Stimulated activated CD4-positive, alpha-beta T cell treated with anti-CD3 and anti-CD28 coated beads, Interleukin-2, amount 100 ng/mL, for 48 hours (primary cell): ENCODE data around the gene KIAA0513.
"Not testable (repeated sequence)": the region's sequence is repeated elsewhere in the genome, so short reads cannot be mapped to it uniquely, and the experiment has no call there.

Source experiments
- DNase-seq, 2 donors: peaks; one replicate each; pipeline ENCODE4 v3.0.0-alpha.2; 2020

Gene KIAA0513

DNA sequence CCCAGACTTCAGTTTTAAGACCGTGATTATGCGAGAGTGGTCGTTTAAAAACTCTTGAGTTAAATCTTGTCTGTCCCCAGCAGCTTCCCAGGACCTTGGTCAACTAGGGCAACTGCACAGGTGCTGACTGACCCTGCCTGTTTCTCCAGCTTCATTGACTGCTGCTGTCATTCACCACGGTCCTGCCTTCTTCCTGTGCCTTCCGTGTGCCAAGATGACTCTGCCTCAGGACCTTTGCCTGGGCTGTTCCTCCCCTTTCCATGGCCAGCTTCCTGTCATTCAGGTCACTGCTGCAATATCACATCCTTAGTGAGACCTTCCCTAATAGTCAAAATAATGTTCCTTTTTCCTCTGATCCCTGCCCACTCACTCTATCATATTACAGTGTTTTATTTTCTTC is 3.9 kb downstream of the KIAA0513 start:
- DNase-seq: no peak

DNA sequence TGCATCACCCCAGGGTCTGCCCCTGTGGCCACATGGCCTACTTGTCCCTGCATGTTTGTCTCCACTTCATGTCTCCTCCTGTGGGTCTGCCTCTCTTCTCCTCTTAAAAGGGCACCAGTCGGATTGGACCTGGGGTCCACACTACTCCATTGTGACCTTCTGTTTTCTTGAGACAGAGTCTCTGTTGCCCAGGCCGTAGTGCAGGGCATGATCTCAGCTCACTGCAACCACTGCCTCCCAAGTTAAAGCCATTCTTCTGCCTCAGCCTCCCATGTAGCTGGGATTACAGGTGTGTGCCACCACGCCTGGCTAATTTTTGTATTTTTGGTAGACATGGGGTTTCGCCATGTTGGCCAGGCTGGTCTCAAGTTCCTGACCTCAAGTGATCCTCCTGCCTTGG is 4.6 kb downstream of the KIAA0513 start:
- not testable (repeated sequence) for DNase-seq

DNA sequence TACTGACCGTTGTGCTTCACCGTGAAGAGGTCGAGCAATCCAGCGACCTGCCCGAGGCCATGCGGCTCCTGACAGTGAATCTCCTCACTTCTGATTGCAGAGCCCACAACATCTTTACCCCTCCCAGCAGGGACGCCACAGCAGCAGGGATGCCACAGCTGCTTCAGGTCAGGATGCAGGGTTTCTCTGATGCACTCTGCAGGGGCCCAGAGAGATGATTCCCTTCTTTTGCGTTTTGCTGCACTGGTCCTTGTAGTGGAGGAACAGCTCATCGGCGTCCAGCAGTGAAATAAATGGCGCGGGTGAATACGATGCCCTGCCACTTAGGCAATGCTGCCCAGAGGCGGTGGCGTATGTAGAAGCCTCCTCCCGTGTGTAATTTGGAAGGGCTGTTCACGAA is 5.6 kb downstream of the KIAA0513 start:
- no peak for DNase-seq

DNA sequence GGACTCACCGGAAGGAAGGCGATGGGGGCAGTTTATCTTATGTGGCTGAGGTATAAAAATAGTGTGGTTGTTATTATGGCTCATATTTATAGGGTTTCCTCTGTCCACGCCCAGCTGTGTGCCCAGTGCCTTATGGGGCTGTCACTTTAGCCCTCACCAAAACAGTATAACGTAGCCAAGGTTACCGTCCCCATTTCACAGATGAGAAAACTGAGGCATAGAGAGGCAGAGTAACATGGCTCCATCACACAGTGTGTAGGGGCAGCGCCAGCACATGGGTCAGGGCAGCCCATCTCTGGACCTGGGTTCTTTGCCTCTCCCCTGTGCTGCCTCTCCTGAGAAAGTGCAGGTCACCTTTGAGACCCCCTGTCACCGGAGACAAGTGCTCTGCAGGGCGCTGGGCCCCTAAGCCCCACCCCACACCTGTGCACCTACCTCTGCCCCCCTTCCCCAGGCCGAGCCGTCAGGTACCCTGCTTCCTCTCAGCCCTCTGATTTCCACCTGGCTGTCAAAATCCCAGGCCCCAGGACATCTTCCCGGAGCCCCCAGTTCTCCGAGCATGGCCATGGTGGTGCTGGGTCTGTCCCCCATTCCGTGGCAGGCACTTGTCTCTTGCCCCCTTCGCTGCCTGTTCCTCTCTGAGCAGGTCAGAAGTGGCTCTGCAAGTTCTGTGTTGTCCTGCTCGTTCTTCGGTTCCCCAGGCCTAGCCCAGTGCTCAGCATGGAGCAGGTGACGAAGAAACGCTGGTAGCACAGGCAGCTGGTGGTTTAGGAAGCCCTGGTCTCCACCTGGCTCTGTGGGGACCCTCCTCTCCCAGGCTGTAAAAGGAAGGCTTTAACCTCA is 7.2 kb downstream of the KIAA0513 start:
- DNase-seq: no peak

DNA sequence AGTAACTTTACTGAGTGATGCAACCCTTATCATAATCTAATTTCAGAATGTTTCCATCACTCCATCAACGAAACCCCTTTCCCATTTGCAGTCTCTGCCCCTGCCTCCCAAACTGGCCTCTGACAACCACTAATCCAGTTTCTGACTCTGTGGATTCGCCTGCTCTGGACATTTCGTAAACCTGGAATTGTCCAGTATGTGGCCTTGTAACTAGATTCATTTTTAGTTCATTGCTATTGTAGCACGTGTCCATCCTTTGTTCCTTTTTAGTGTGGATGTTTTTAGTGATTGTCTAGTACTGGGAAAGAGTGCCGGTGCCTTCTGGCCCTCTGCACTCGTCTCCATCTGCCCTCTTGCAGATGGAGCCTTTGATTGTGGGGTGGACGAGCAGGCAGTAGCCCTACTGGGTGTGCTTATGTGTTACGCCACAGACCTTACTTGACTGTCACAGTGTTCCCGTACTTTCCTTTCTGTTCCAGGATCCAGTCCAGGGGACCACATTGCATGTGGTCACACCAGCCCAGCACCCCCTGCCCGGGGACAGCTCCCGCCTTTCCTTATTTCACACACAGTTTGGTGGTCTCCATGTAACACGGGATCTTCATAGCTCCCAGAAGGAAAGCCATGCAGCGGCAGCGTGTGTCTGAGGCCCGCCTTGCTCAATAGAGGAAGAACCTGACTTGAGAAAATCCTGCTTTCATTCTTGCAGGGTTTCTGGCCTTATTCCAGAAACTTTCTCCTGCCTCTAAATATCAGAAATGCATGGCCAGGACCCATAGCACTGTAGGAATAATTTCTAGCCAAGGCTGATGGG is 8.8 kb downstream of the KIAA0513 start:
- no peak for DNase-seq

DNA sequence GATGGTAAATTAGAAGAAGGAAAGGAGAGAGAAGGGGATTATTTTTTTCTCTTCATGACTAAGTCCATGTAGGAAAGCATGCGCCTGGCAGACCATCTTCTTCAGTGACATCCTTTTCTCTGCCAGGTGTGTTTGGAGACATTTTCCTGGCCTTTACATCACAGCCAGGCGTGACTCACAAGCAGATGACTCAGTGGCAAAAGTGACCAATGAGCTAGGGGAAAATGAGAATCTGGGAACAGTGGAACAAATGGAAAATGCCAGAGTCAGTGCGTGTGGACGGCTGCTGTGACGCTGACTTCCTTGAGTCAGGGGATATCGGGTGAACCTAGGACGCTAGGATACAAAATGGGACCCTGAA is 9.4 kb downstream of the KIAA0513 start:
- DNase-seq: no peak

DNA sequence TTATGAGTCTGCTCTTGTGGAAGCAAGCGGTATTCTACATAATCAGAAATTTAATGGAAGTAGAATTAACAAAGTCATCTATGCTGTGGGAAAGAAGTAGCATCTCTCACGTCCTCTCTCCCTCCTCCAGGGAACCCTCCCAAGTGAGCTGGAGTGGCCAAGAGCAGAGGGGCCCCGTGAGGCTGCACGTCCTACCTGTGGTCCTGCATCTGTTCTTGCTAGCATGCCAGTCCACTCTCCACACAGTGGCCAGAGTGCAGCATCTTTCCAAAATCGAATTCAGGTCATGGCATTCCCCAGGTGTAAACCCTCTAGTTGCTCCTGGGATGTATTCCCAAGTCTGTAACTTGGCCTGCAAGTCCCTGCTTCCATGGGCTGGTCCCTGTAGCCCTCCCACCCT is 10.1 kb downstream of the KIAA0513 start:
- DNase-seq: no peak

DNA sequence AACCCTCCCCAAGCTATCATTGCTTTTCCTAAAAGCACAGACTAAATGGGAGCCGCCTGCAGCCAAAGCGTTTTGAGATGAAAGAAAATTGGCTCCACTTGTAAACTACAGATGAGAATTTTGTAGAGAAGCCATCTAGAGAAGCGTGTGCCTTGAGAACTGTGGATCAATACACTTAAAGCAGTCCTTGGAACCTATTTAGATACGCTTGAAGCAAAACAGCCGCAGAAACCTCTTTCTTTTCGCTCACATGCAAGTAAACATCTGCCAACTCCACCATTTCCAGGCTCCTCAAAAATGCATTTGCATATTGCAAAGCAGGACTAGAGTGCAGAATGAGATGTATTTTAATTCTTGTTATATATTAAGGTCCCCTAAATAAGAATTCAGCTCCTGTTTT is 13.1 kb downstream of the KIAA0513 start:
- DNase-seq: no peak

DNA sequence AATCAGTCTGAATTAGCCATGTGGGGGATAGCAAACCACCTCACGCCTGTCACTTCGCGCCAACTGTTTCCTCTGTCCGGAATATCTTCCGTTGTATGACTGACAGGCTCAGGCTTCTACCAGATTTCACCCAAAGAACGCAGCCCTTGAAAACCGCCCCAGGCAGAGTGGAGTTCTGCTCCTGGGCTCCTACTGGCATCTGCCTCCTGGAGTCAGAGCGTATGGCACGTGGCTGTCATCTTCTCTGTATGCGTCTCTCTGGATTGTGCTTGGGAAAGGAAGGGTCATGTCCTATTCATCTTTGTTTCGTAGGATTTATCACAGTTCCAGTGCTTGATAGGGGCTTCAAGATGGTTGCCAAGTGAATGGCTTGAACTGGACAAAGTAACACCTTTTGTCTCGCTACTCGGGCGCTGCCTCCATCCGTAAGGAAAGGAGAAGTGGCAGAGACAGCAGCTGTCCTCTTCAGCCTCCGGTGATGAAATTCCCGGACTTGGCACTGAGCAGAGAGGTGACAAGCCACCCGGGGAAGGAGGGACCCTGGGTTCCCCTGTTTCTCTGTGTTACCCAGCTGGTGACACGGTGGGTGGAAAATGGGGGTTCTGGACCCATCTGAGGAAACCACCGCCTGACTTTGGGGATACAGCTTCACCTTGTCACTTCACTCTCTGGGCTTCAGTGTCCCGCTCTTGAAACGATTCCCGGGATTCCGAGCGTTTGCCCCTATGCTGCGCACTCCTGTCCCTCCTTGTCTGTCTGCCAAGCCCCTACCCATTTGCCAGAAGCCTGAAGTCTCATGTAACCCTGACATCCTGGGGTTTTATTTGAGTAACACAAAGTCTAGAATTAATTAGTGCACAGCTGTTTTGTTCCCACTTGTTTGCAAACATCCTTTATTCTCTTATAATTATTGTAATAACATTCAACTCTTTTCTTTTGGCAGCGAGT is 13.9 kb downstream of the KIAA0513 start:
- no peak for DNase-seq

DNA sequence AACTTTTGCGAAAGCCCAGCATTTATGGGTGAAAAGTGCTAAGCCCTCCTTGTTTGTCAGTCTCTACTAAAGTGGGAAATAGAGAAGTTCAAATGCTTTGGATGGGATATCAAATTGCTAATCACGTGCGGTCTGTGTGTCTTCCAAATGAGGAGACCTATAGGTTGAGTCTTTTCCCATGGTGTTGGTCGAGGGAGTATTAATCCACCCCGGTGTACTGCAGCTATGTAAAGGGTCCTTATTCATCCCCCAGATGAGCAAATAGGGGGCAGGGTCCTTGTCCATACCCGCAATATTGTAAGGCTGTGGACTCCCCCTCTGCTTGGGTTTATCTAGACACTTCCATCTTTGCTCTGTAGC is 14.6 kb downstream of the KIAA0513 start:
- DNase-seq: no peak

DNA sequence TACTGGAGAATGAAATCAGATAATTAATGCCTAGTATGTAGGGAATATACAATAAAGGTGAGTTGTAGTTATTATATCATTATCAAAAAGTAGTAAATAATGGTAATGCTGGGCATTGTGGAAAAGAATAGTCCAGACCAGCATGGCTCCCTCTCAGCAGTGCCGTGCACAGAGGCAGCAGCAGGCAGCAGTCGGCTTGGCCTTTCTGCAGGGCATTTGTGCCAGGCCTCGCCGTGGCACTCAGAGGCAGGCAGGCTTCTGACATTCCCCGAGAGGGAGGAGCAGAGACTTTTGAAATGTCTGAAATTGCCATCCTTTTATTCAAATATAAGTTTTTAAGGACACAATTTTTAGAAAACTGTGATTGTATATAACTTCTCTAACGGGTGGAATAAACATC is 15.0 kb downstream of the KIAA0513 start:
- DNase-seq: no peak

DNA sequence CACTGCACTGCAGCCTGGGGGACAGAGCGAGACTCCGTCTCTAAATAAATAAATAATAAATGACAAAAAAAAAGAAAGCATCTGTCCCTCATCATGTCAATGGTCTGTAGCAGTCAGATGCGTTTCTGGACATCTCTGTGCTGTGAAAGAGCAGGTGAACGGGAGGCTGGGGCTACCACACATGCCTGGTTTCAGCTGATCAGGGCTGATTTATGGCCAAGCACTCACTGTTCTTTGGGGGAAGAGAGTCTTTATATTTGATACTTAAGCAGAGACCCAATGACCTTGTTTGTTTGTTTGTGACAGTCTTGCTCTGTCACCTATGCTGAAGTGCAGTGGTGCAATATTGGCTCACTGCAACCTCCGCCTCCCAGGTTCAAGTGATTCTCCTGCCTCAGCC is 17.5 kb downstream of the KIAA0513 start:
- DNase-seq: no peak

DNA sequence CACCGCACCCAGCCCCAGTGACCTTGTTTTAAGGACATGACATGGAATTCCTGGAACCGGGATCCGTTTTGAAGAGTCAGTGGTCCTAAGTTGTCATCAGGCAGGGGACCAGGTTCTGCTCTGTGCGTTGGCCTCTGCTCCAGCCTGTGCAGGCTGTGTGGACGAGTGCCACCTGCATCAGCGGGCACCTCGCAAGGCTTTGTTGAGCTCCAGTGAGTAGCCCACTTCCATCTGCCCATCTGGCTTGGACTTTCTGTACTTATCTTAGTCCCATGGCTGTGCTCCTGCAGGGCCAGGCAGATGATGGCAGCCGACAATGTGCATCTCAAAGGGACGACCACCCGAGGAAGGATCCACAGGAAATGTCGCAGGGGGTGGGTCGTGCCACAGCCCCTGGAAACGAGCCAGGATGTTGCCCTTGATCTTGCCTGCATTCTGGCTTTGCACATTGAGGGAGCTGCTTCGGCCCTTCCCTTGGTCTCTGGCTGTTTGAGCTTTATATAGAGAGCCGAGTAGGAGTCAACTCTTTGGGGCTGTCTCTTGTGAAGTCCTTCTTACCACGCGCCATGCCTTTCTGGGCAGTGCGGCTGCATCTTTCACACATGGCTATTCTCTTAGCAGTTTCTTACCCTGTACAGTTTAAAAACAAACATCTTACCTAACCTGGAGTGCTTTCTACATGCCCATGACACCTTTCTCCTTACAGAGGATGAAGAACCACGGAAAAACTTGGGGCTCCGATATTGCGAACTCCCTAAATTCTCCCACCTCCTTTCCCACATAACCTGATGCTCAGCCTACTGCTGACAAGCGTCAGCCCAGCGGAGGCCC is 18.3 kb downstream of the KIAA0513 start:
- no peak for DNase-seq

DNA sequence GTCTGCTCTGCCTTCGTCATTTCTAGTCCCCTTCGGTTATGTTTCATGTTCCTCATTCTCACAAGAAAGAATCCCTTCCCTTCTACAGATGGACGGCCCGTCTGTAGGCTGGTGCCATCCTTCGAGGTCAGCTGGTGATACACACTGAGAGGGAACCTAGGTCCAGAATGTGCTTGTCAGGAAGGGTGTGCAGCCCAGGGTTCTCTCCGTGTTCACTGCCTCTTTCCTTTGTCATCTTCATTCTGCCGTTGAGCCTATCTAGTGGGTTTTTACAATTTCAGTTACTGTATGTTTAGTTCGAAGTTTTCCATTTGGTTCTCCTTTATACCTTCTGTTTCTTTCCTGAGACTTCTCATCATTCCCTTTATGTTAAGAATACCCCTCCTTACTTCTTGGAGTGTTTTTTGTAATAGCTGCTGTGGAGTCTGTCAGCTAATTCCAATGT is 18.9 kb downstream of the KIAA0513 start:
- no peak for DNase-seq

DNA sequence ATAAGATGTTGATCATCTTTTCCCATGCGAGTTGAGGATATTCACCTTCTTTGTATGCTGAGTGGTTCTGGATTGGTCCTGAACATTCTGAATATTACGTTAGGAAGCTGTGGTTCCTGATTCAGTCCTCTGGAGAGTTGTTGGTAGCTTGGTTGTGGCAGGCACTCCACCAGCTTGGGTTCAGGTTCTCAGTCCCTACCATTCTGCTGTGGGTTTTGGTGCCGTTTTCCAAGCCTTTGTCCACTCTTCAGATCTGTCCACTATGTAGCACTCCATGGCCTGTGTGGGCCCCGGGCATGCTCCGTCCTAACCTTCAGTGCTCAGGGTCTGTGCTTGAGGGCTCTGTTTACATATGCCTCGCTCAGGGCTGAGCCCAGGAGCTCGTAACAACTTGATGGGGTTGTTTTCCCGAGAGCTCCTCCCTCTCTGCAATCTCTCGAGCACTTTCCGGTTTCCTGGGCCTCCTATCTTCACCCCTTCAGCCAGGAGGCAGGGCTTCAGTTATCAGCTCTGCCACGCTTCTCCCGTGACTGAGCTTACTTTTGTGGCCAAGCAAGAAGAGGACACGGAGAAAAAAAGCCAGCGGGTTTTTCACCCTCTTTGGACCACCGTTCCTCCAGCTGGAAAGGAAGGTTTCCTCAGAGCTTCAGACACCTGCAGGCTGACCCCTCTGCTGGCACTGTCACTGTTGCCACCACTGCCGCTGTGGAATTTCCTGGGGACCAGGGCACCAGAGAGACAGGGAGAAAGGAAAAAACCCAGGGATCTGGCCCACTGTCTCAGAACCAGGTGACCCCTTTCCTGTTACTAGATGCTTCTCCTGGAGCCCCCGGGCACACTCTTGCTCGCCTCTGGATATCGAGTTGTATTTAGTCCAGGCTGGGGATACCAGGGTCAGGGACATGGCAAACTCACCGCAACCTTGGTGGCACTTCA is 19.6 kb downstream of the KIAA0513 start:
- DNase-seq: no peak

DNA sequence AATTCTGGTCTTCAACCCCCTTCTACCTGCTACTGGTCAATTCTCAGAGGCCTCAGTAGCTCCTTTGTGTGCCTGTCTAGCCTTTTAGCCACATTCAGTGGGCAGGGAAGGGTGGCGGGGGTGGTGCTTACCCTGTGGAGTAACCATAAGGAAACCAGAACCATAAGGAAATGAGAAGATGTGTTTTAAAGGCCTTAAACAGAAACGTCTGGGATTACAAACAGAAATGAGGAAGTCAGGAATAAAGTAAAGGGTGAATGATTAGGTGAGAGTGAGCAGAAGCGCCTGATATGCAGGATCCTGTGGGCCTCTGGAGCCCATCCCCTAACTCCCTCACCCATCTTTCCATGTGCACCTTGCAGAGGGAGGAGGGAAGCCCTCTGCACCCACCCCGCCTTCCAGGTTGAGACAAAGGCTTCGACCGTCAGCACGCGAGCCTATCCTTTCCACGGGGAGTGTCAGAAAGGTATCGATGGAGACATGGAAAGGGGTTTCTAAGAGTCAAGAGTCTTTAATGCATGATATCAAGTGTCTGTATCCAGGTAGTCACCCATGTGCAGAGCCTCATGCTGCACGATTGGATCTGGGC is 20.4 kb downstream of the KIAA0513 start:
- DNase-seq: no peak

DNA sequence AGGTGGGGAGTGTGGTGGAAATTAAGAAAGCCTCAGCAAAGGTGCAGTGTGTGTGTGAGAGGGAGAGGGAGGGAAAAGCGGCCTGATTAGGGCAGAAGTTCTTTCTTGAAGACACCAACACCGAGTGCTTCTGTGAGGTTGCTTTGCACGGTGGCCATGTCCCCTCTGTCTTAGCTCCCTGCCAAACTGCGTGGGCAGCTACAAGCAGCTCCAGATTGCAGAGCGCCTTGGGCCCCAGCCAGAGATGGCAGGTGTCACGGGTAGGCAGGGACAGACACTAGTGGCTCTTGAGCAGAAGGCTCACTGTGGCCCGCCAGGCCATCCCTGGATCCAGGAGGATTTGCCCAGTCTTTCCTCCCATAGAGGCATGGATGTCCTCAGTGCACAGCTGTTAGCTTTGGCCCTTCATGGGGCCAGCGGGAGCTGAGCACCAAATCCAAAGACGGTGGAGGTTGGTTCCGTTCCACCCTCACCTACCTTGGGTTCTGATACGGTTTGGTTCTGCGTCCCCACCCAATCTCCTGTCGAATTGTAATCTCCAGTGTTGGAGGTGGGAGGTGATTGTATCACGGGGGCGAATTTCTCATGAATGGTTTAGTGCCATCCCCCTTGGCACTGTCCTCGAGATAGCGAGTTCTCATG is 21.4 kb downstream of the KIAA0513 start:
- no peak for DNase-seq

DNA sequence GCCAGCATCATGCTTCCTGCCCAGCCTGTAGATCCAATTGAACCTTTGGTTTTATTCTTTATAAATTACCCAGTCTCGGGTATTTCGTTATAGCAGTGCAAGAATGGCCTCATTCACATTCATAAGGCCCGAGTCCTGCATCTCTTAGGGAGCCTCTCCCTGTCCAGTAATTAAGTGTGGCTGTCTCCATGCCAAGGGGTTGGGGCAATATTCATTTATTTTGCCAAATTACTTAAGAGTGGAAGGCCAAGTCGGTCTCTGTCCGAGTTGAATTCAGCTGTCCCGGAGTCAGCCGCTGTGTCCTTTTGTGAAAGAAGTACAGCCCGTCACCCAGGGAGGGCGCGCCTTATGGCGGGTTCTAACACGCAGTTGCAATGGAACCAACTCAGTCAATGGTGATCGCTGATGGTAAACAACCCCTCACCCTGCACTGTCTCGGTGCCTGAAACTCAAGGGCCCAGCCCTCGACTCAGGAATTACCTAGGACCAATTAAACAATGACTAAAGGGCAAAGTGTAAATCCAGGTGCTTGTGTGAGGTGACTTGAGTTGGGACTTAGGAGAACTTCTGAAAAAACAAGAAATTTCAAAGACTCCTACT is 22.2 kb downstream of the KIAA0513 start:
- no peak for DNase-seq

DNA sequence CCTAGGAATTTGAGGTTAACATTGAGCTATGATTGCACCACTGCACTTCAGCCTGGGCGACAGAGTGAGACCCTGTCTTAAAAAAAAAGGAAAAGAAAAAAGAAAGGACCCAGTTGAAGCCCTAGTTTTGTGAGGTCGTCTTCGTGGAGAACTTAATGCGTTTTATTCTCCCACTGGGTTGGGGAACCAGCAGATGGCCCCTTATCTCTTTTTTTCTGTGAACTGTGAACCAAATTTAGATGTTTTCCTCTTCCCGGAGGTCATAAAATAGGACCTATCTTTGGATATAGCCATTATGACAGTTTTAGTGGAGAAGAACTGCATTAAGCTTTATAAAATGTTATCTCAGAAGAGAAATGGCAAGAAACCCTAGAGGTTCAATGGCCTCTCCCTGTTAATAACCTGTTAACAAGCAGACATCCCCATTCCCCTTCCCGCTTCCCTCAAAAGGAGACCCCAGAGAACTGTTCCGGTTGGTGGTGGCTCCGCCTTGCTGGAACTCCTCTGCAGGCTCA is 23.5 kb downstream of the KIAA0513 start:
- no peak for DNase-seq

DNA sequence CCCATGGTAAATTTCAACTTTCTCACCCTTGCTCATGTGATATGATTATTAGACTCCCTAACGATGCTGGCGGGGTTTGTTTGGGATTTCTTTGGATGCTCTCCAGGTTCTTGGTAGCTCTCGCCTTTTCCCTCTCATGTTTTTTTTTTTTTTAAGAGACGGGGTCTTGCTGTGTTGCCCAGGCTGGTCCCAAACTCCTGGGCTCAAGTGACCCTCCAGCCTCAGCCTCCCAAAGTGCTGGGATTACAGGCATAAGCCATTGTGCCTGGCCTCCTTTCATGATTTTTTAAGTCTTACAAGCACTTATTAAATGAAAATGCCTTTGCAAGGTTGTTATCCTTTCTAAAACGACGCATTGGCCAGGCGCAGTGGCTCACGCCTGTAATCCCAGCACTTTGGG is 24.1 kb downstream of the KIAA0513 start:
- DNase-seq: no peak
